Smooth muscle cell (in vitro differentiated cells): ENCODE measurements around the gene ISL2. TPM values are rescaled to one million over a fixed set of nuclear protein-coding genes. Genes with fewer than 3 reads are reported as not detected.

ENCODE experiments used
- DNase-seq: peaks from one replicate; lab custom pipeline; 2025; ENCODE audit not compliant: unreplicated experiment; lab: John Stamatoyannopoulos, UW
- H2AFZ ChIP-seq: fragments of 200-600 bp; sonication (generic); 2 replicates; pipeline ENCODE4 v1.6.0; 2016; ENCODE audit warnings: antibody characterized with exemption, low read depth, mild to moderate bottlenecking
- H3F3A ChIP-seq: fragments of 200-600 bp; sonication (generic); 2 replicates; pipeline ENCODE4 v1.6.0; 2017; ENCODE audit warnings: antibody characterized with exemption, low read depth
- H3K27ac ChIP-seq: fragments of 200-600 bp; sonication (generic); 2 replicates; pipeline ENCODE4 v1.5.1; 2016; ENCODE audit warnings: low read depth, mild to moderate bottlenecking
- H3K27me3 ChIP-seq: fragments of 200-600 bp; sonication (generic); 2 replicates; pipeline ENCODE4 v1.6.1; 2016; ENCODE audit warnings: low read depth, mild to moderate bottlenecking
- H3K36me3 ChIP-seq: fragments of 200-600 bp; sonication (generic); 2 replicates; pipeline ENCODE4 v1.5.1; 2016; ENCODE audit warnings: low read depth
- H3K4me1 ChIP-seq: fragments of 200-600 bp; sonication (generic); 2 replicates; pipeline ENCODE4 v1.5.1; 2016; ENCODE audit warnings: low read depth
- H3K4me2 ChIP-seq: fragments of 200-600 bp; sonication (generic); 2 replicates; pipeline ENCODE4 v1.6.0; 2016; ENCODE audit warnings: mild to moderate bottlenecking
- H3K4me3 ChIP-seq: fragments of 200-600 bp; sonication (generic); 2 replicates; pipeline ENCODE4 v1.5.1; 2016; ENCODE audit warnings: mild to moderate bottlenecking
- H3K79me2 ChIP-seq: fragments of 200-600 bp; sonication (generic); 2 replicates; pipeline ENCODE4 v1.6.0; 2016; ENCODE audit warnings: low read depth, mild to moderate bottlenecking
- H3K9ac ChIP-seq: fragments of 200-600 bp; sonication (generic); 2 replicates; pipeline ENCODE4 v1.6.0; 2016; ENCODE audit warnings: low read depth
- H3K9me3 ChIP-seq: fragments of 200-600 bp; sonication (generic); replicated peaks from 2 replicates; pipeline ENCODE4 v1.5.1; 2016; ENCODE audit warnings: low read depth
- H4K20me1 ChIP-seq: fragments of 200-600 bp; sonication (generic); 2 replicates; pipeline ENCODE4 v1.6.0; 2016; ENCODE audit warnings: low read depth
- WGBS: methylation state at CpG from one replicate; pipeline ENCODE4 v1.1.7; 2016; ENCODE audit warnings: low lambda C conversion rate; 5-methylcytosine and 5-hydroxymethylcytosine counted together
- polyA plus RNA-seq: library from polyadenylated mRNA; unstranded; fragments of >200 nt; fragmentation: Nextera tagmentation; extraction: Ambion mirVana; gene quantifications from 2 replicates; pipeline ENCODE4 v1.2.1, GENCODE V29; 2016
- total RNA-seq: library from RNA; depleted of rRNA; stranded (reverse); fragments of >200 nt; gene quantifications from 2 replicates; pipeline ENCODE4 v1.2.3, GENCODE V29; 2014
- TF ChIP-seq, protein P1 (sequence below): fragments of 200-600 bp; sonication (generic); IDR thresholded peaks from 2 replicates; pipeline ENCODE4 v1.5.1; 2017; ENCODE audit warnings: borderline replicate concordance, mild to moderate bottlenecking, antibody characterized with exemption; ENCODE audit not compliant: insufficient read depth, poor library complexity, severe bottlenecking

The ISL2 gene
- total and polyA plus RNA-seq, 2 experiments from 2014 or later: 0.22 TPM; not detected in 1

DNA sequence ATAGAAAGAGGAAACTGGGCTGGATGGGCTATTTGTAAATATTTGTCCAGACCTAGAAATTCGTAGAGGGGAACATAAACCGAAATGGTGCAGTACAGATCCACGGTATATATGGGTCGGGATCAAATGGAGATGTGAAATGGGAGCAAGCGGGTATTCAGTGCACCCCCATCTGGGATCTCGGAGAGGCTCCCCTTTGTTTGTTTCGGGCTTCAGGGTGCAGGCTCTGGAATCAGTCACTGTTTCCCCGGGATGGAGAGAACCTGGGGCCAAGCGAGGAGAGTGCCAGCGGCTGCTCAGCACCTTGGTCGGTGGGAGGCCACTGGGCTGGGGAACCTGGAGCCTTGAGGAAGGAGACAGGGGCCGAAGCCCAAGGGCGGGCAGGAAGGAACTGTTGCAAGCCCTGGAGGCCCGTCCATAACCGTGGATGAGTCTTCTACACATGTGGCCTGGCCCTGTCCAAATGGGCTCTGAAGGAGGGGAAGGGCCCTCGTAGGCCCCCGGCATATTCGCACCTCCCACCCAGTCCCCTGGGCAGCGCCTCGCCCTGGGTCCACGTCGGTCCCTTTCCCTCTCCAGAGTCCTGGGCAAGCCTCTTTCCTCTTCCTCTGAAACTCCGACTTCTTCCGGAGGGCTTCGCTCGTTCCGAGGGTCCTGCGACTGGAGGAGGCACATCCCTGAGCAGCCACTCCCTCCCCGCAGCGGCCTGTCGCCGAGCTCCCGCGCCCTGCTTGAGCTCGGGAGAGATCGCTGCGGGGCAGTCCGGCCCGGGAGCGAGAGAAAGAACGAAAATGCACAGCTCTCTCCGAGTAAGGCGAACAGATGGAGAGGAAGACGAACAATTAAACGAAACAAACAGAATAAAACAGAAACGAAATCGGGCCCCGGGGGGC lies 3.0 kb downstream of the ISL2 start:
- WGBS: 7% methylated on average over 46 of the region's 48 CpGs
- Histone ChIP-seq H3K9me3 (no peaks in the 10 kb centered on the region), H3K9ac (no peak overlapping the region), H3K79me2 (no peaks in the 10 kb centered on the region), H3K4me2 (peak overlapping the region; percentile 78), H2AFZ (no peak overlapping the region), H3F3A (no peaks in the 10 kb centered on the region), H3K4me1 (peaks cover 45% of the 10 kb centered on the region), H3K27me3 (peaks cover 98% of the 10 kb centered on the region), H4K20me1 (peaks cover 23% of the 10 kb centered on the region), H3K4me3 (peak overlapping the region; percentile 45), H3K36me3 (no peaks in the 10 kb centered on the region), H3K27ac (no peak overlapping the region)
- TF ChIP-seq, protein P1, sequence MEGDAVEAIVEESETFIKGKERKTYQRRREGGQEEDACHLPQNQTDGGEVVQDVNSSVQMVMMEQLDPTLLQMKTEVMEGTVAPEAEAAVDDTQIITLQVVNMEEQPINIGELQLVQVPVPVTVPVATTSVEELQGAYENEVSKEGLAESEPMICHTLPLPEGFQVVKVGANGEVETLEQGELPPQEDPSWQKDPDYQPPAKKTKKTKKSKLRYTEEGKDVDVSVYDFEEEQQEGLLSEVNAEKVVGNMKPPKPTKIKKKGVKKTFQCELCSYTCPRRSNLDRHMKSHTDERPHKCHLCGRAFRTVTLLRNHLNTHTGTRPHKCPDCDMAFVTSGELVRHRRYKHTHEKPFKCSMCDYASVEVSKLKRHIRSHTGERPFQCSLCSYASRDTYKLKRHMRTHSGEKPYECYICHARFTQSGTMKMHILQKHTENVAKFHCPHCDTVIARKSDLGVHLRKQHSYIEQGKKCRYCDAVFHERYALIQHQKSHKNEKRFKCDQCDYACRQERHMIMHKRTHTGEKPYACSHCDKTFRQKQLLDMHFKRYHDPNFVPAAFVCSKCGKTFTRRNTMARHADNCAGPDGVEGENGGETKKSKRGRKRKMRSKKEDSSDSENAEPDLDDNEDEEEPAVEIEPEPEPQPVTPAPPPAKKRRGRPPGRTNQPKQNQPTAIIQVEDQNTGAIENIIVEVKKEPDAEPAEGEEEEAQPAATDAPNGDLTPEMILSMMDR: no peak
- DNase-seq: no peak

DNA sequence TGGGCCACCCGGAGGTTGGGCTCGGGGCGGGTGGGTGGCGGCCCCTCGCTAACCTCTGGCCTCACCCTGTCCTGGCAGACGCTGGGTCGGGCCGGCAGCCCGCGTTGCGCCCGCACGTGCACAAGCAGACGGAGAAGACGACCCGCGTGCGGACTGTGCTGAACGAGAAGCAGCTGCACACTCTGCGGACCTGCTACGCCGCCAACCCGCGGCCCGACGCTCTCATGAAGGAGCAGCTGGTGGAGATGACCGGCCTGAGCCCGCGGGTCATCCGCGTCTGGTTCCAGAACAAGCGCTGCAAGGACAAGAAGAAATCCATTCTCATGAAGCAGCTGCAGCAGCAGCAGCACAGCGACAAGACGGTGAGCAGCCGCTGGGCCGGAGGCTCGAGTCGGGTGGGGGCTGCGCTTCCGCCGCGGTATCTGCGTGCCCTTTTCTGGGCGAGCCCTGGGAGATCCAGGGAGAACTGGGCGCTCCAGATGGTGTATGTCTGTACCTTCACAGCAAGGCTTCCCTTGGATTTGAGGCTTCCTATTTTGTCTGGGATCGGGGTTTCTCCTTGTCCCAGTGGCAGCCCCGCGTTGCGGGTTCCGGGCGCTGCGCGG lies 3.7 kb downstream of the ISL2 start:
- H3K9me3 ChIP-seq: no peaks in the 10 kb centered on the region
- H3F3A ChIP-seq: no peaks in the 10 kb centered on the region
- H3K9ac ChIP-seq: no peak overlapping the region
- H3K27ac ChIP-seq: no peak overlapping the region
- WGBS: 4% methylated on average over 52 of the region's 53 CpGs
- peaks cover 24% of the 10 kb centered on the region for H4K20me1 ChIP-seq
- peak overlapping the region; percentile 45 for H3K4me3 ChIP-seq
- H3K36me3 ChIP-seq: no peaks in the 10 kb centered on the region
- H2AFZ ChIP-seq: no peak overlapping the region
- DNase-seq: no peak
- H3K4me1 ChIP-seq: peaks cover 43% of the 10 kb centered on the region
- H3K4me2 ChIP-seq: peak overlapping the region; percentile 78
- H3K79me2 ChIP-seq: no peaks in the 10 kb centered on the region
- H3K27me3 ChIP-seq: peaks cover 100% of the 10 kb centered on the region
- TF ChIP-seq, protein P1: no peak

DNA sequence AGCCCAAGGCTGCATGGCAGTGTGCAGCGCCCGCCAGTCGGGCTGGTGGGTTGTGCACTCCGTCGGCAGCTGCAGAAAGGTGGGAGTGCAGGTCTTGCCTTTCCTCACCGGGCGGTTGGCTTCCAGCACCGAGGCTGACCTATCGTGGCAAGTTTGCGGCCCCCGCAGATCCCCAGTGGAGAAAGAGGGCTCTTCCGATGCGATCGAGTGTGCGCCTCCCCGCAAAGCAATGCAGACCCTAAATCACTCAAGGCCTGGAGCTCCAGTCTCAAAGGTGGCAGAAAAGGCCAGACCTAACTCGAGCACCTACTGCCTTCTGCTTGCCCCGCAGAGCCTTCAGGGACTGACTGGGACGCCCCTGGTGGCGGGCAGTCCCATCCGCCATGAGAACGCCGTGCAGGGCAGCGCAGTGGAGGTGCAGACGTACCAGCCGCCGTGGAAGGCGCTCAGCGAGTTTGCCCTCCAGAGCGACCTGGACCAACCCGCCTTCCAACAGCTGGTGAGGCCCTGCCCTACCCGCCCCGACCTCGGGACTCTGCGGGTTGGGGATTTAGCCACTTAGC lies 4.3 kb downstream of the ISL2 start:
- Histone ChIP-seq H3K79me2 (no peaks in the 10 kb centered on the region), H3K9me3 (no peaks in the 10 kb centered on the region), H3K27me3 (peaks cover 100% of the 10 kb centered on the region), H3K9ac (no peak overlapping the region), H3K4me2 (peak overlapping the region; percentile 78), H4K20me1 (peaks cover 29% of the 10 kb centered on the region), H3F3A (no peaks in the 10 kb centered on the region), H3K4me1 (peaks cover 40% of the 10 kb centered on the region), H3K27ac (no peak overlapping the region), H3K4me3 (peak overlapping the region; percentile 45), H2AFZ (no peak overlapping the region), H3K36me3 (no peaks in the 10 kb centered on the region)
- no peak for DNase-seq
- TF ChIP-seq, protein P1: no peak
- 4% methylated on average over 34 of the region's 35 CpGs for WGBS
